WTC11 (cell line): ENCODE data around the gene DHX29. TPM values are rescaled to one million over a fixed set of nuclear protein-coding genes. Genes with fewer than 3 reads are reported as not detected.

ENCODE experiments used
- ATAC-seq: fragments of 200-7000 bp; cut with Tn5 transposase; 2 replicates; pipeline ENCODE4 v1.10.0; 2021; ENCODE audit warnings: mild to moderate bottlenecking, moderate library complexity
- CTCF ChIA-PET: fragments of 300-600 bp; sonication (Branson Sonifier 250); formaldehyde crosslinking; loops from one replicate; lab custom pipeline; 2021; ENCODE audit warnings: antibody characterized with exemption; lab: Charles Lee
- POLR2A ChIA-PET: fragments of 350-600 bp; sonication (Branson Sonifier 250); formaldehyde crosslinking; loops from one replicate; lab custom pipeline; 2021; ENCODE audit warnings: antibody characterized with exemption; lab: Charles Lee
- DNase-seq: peaks from one replicate; pipeline ENCODE4 v3.0.0; 2021; ENCODE audit warnings: low spot score
- H3K27ac Mint-ChIP-seq: 2 replicates; pipeline ENCODE4 v1.8.0; 2021; ENCODE audit warnings: mixed read lengths
- H3K27me3 Mint-ChIP-seq: 2 replicates; pipeline ENCODE4 v1.8.0; 2021; ENCODE audit warnings: low read depth, mild to moderate bottlenecking, moderate library complexity, mixed read lengths
- H3K36me3 Mint-ChIP-seq: 2 replicates; pipeline ENCODE4 v1.8.0; 2021; ENCODE audit warnings: mixed read lengths
- H3K4me1 Mint-ChIP-seq: 2 replicates; pipeline ENCODE4 v1.8.0; 2022; ENCODE audit warnings: mixed read lengths
- H3K4me3 Mint-ChIP-seq: 2 replicates; pipeline ENCODE4 v1.8.0; 2021; ENCODE audit warnings: mild to moderate bottlenecking, moderate library complexity, mixed read lengths
- H3K9me3 Mint-ChIP-seq: 2 replicates; pipeline ENCODE4 v1.8.0; 2021; ENCODE audit warnings: mixed read lengths
- AFF4 ChIP-seq: sonication (generic); formaldehyde crosslinking; IDR thresholded peaks from 2 replicates; pipeline ENCODE4 v1.8.1; 2023; ENCODE audit warnings: mild to moderate bottlenecking, missing genetic modification reagents, borderline replicate concordance
- ATF2 ChIP-seq: sonication (generic); formaldehyde crosslinking; IDR thresholded peaks from 2 replicates; pipeline ENCODE4 v1.8.1; 2022; ENCODE audit warnings: low read depth, missing genetic modification reagents, borderline replicate concordance
- ATF6 ChIP-seq: sonication (generic); formaldehyde crosslinking; IDR thresholded peaks from 2 replicates; pipeline ENCODE4 v1.8.1; 2023; ENCODE audit warnings: mild to moderate bottlenecking, missing genetic modification reagents
- CREB1 ChIP-seq: sonication (generic); formaldehyde crosslinking; IDR thresholded peaks from 2 replicates; pipeline ENCODE4 v1.8.0; 2023; ENCODE audit warnings: mild to moderate bottlenecking, missing genetic modification reagents
- ELF4 ChIP-seq: sonication (generic); formaldehyde crosslinking; IDR thresholded peaks from 2 replicates; pipeline ENCODE4 v1.8.1; 2022; ENCODE audit warnings: low read depth, mild to moderate bottlenecking, moderate library complexity, missing genetic modification reagents
- EMX1 ChIP-seq: fragments of 250-450 bp; sonication (Bioruptor Pico); IDR thresholded peaks from 2 replicates; pipeline ENCODE4 v1.8.0; 2021; ENCODE audit warnings: mild to moderate bottlenecking
- ESRRA ChIP-seq: sonication (generic); formaldehyde crosslinking; IDR thresholded peaks from 2 replicates; pipeline ENCODE4 v1.8.1; 2022; ENCODE audit warnings: mild to moderate bottlenecking, missing genetic modification reagents, borderline replicate concordance
- GRHL2 ChIP-seq: fragments of 250-450 bp; sonication (Bioruptor Pico); IDR thresholded peaks from 2 replicates; pipeline ENCODE4 v1.8.0; 2022; ENCODE audit warnings: mild to moderate bottlenecking, moderate library complexity; ENCODE audit not compliant: insufficient replicate concordance, severe bottlenecking
- MAX ChIP-seq: sonication (generic); formaldehyde crosslinking; IDR thresholded peaks from 2 replicates; pipeline ENCODE4 v1.8.0; 2022; ENCODE audit warnings: mild to moderate bottlenecking, missing genetic modification reagents
- NFYB ChIP-seq: sonication (generic); formaldehyde crosslinking; conservative IDR thresholded peaks from 2 replicates; pipeline ENCODE4 v1.8.0; 2022; ENCODE audit warnings: low read depth, missing genetic modification reagents
- OVOL2 ChIP-seq: fragments of 250-450 bp; sonication (Bioruptor Pico); IDR thresholded peaks from 2 replicates; pipeline ENCODE4 v1.9.0; 2021; ENCODE audit warnings: mild to moderate bottlenecking, borderline replicate concordance
- PRDM15 ChIP-seq: sonication (generic); formaldehyde crosslinking; IDR thresholded peaks from 2 replicates; pipeline ENCODE4 v1.8.0; 2022; ENCODE audit warnings: missing genetic modification reagents
- TEAD1 ChIP-seq: sonication (generic); formaldehyde crosslinking; IDR thresholded peaks from 2 replicates; pipeline ENCODE4 v1.8.0; 2022; ENCODE audit warnings: mild to moderate bottlenecking, missing genetic modification reagents
- USF1 ChIP-seq: sonication (generic); formaldehyde crosslinking; IDR thresholded peaks from 2 replicates; pipeline ENCODE4 v1.8.0; 2022; ENCODE audit warnings: mild to moderate bottlenecking, missing genetic modification reagents
- ZBTB43 ChIP-seq: sonication (generic); formaldehyde crosslinking; IDR thresholded peaks from 2 replicates; pipeline ENCODE4 v1.8.1; 2023; ENCODE audit warnings: mild to moderate bottlenecking, missing genetic modification reagents
- total RNA-seq: library from RNA; stranded (reverse); gene quantifications from 3 replicates; pipeline ENCODE4 v1.2.3, GENCODE V29; 2021

Gene DHX29
- total RNA-seq, 1 experiment from 2014 or later = 29.7 TPM

- no peak for TF ChIP-seq ATF2 (CRISPR knock-in tag)
Observed at GRCh38 chr5:55338092-55338613, 30.7 kb upstream of the DHX29 start (continued).

- ATAC-seq (no peak), DNase-seq (no peak)
- H3K36me3 Mint-ChIP-seq = peaks cover 35% of the 10 kb centered on the region
- no peaks in the 10 kb centered on the region for H3K4me1 Mint-ChIP-seq
- H3K9me3 Mint-ChIP-seq = no peaks in the 10 kb centered on the region
- H3K27me3 Mint-ChIP-seq = no peaks in the 10 kb centered on the region
- no peak overlapping the region for H3K27ac Mint-ChIP-seq
- TF ChIP-seq PRDM15 (CRISPR knock-in tag) (no peak), CREB1 (CRISPR knock-in tag) (no peak), TEAD1 (CRISPR knock-in tag) (no peak), ZBTB43 (CRISPR knock-in tag) (no peak), ATF6 (no peak), ELF4 (no peak), OVOL2 (CRISPR knock-in tag) (no peak), USF1 (CRISPR knock-in tag) (no peak), ESRRA (no peak), NFYB (CRISPR knock-in tag) (no peak), GRHL2 (CRISPR knock-in tag) (no peak), AFF4 (no peak), EMX1 (CRISPR knock-in tag) (no peak), MAX (no peak)
- ChIA-PET CTCF (no interaction called here), POLR2A (no interaction called here)
- H3K4me3 Mint-ChIP-seq = no peak overlapping the region
Observed at GRCh38 chr5:55333811-55334210, 26.3 kb upstream of the DHX29 start.
